WTC11 (cell line): ENCODE results near the gene QRSL1. TPM values are rescaled to one million over a fixed set of nuclear protein-coding genes. Genes with fewer than 3 reads are reported as not detected.
A peak's percentile ranks its signal among the peaks of the same experiment; 100 is the strongest.

Source experiments
- ATAC-seq: fragments of 200-7000 bp; cut with Tn5 transposase; 2 replicates; pipeline ENCODE4 v1.10.0; 2021; ENCODE audit warnings: mild to moderate bottlenecking, moderate library complexity
- CTCF ChIA-PET: fragments of 300-600 bp; sonication (Branson Sonifier 250); formaldehyde crosslinking; loops from one replicate; lab custom pipeline; 2021; ENCODE audit warnings: antibody characterized with exemption; lab: Charles Lee
- POLR2A ChIA-PET: fragments of 350-600 bp; sonication (Branson Sonifier 250); formaldehyde crosslinking; loops from one replicate; lab custom pipeline; 2021; ENCODE audit warnings: antibody characterized with exemption; lab: Charles Lee
- DNase-seq: peaks from one replicate; pipeline ENCODE4 v3.0.0; 2021; ENCODE audit warnings: low spot score
- H3K27ac Mint-ChIP-seq: 2 replicates; pipeline ENCODE4 v1.8.0; 2021; ENCODE audit warnings: mixed read lengths
- H3K27me3 Mint-ChIP-seq: 2 replicates; pipeline ENCODE4 v1.8.0; 2021; ENCODE audit warnings: low read depth, mild to moderate bottlenecking, moderate library complexity, mixed read lengths
- H3K36me3 Mint-ChIP-seq: 2 replicates; pipeline ENCODE4 v1.8.0; 2021; ENCODE audit warnings: mixed read lengths
- H3K4me1 Mint-ChIP-seq: 2 replicates; pipeline ENCODE4 v1.8.0; 2022; ENCODE audit warnings: mixed read lengths
- H3K4me3 Mint-ChIP-seq: 2 replicates; pipeline ENCODE4 v1.8.0; 2021; ENCODE audit warnings: mild to moderate bottlenecking, moderate library complexity, mixed read lengths
- H3K9me3 Mint-ChIP-seq: 2 replicates; pipeline ENCODE4 v1.8.0; 2021; ENCODE audit warnings: mixed read lengths
- E2F5 ChIP-seq: sonication (generic); formaldehyde crosslinking; IDR thresholded peaks from 2 replicates; pipeline ENCODE4 v1.8.1; 2022; ENCODE audit warnings: mild to moderate bottlenecking, moderate library complexity, missing genetic modification reagents
- GABPB1 ChIP-seq: sonication (generic); formaldehyde crosslinking; IDR thresholded peaks from 2 replicates; pipeline ENCODE4 v1.8.1; 2023; ENCODE audit warnings: mild to moderate bottlenecking, missing genetic modification reagents
- HMGXB4 ChIP-seq: sonication (generic); formaldehyde crosslinking; IDR thresholded peaks from 2 replicates; pipeline ENCODE4 v1.8.1; 2023; ENCODE audit warnings: mild to moderate bottlenecking, moderate library complexity, missing genetic modification reagents
- JUN ChIP-seq: sonication (generic); formaldehyde crosslinking; IDR thresholded peaks from 2 replicates; pipeline ENCODE4 v1.8.0; 2023; ENCODE audit warnings: mild to moderate bottlenecking, missing genetic modification reagents
- NR1H2 ChIP-seq: sonication (generic); formaldehyde crosslinking; IDR thresholded peaks from 2 replicates; pipeline ENCODE4 v1.9.0; 2021; ENCODE audit warnings: mild to moderate bottlenecking, moderate library complexity, missing genetic modification reagents
- OVOL2 ChIP-seq: fragments of 250-450 bp; sonication (Bioruptor Pico); IDR thresholded peaks from 2 replicates; pipeline ENCODE4 v1.9.0; 2021; ENCODE audit warnings: mild to moderate bottlenecking, borderline replicate concordance
- RELA ChIP-seq: sonication (generic); formaldehyde crosslinking; IDR thresholded peaks from 2 replicates; pipeline ENCODE4 v1.8.1; 2022; ENCODE audit warnings: missing genetic modification reagents, mild to moderate bottlenecking, borderline replicate concordance
- TP53 ChIP-seq: sonication (generic); formaldehyde crosslinking; IDR thresholded peaks from 2 replicates; pipeline ENCODE4 v1.8.1; 2023; ENCODE audit warnings: mild to moderate bottlenecking, missing genetic modification reagents
- ZBTB21 ChIP-seq: sonication (generic); formaldehyde crosslinking; IDR thresholded peaks from 2 replicates; pipeline ENCODE4 v1.8.1; 2023; ENCODE audit warnings: mild to moderate bottlenecking, missing genetic modification reagents, borderline replicate concordance
- ZNF263 ChIP-seq: sonication (generic); formaldehyde crosslinking; IDR thresholded peaks from 2 replicates; pipeline ENCODE4 v1.8.1; 2022; ENCODE audit warnings: low read depth, mild to moderate bottlenecking, moderate library complexity, missing genetic modification reagents
- total RNA-seq: library from RNA; stranded (reverse); gene quantifications from 3 replicates; pipeline ENCODE4 v1.2.3, GENCODE V29; 2021
- TF ChIP-seq, protein P1 (sequence below): sonication (generic); formaldehyde crosslinking; IDR thresholded peaks from 2 replicates; pipeline ENCODE4 v1.8.1; 2022; ENCODE audit warnings: low read depth, missing genetic modification reagents, borderline replicate concordance
- TF ChIP-seq, protein P2 (sequence below): fragments of 250-450 bp; sonication (Bioruptor Pico); conservative IDR thresholded peaks from 2 replicates; pipeline ENCODE4 v1.9.0; 2021; ENCODE audit warnings: mild to moderate bottlenecking
- TF ChIP-seq, protein P3 (sequence below): sonication (generic); formaldehyde crosslinking; IDR thresholded peaks from 2 replicates; pipeline ENCODE4 v1.8.0; 2023; ENCODE audit warnings: mild to moderate bottlenecking, missing genetic modification reagents
- TF ChIP-seq, protein P4 (sequence below): sonication (generic); formaldehyde crosslinking; IDR thresholded peaks from 2 replicates; pipeline ENCODE4 v1.8.0; 2022; ENCODE audit warnings: mild to moderate bottlenecking, missing genetic modification reagents

QRSL1 gene
- total RNA-seq, 1 experiment from 2014 or later: 17.7 TPM

GRCh38 chr6:106702451-106703110 is 73.2 kb downstream of the QRSL1 start:
- Mint-ChIP-seq H3K4me1 (peaks cover 20% of the 10 kb centered on the region), H3K36me3 (peaks cover 32% of the 10 kb centered on the region), H3K27me3 (no peaks in the 10 kb centered on the region), H3K4me3 (no peak overlapping the region), H3K9me3 (peaks cover 31% of the 10 kb centered on the region), H3K27ac (no peak overlapping the region)
- TF ChIP-seq, protein P1, sequence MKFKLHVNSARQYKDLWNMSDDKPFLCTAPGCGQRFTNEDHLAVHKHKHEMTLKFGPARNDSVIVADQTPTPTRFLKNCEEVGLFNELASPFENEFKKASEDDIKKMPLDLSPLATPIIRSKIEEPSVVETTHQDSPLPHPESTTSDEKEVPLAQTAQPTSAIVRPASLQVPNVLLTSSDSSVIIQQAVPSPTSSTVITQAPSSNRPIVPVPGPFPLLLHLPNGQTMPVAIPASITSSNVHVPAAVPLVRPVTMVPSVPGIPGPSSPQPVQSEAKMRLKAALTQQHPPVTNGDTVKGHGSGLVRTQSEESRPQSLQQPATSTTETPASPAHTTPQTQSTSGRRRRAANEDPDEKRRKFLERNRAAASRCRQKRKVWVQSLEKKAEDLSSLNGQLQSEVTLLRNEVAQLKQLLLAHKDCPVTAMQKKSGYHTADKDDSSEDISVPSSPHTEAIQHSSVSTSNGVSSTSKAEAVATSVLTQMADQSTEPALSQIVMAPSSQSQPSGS: no peak
- TF ChIP-seq GABPB1 (CRISPR knock-in tag): peak; percentile 42; the same call in 1 of the 2 replicates
- ATAC-seq (no peak), DNase-seq (no peak)
- ChIA-PET CTCF (no interaction called here), POLR2A (no interaction called here)

- POLR2A ChIA-PET: no interaction called here
Measured at GRCh38 chr6:106704327-106704726, 74.9 kb downstream of the QRSL1 start.

More at GRCh38 chr6:106704327-106704726, 74.9 kb downstream of the QRSL1 start:
- no peak overlapping the region for H3K27ac Mint-ChIP-seq
- H3K4me3 Mint-ChIP-seq: no peak overlapping the region
- H3K4me1 Mint-ChIP-seq: peaks cover 20% of the 10 kb centered on the region
- ATAC-seq (no peak), DNase-seq (no peak)
- TF ChIP-seq TP53 (CRISPR knock-in tag): no peak
- TF ChIP-seq ZNF263 (CRISPR knock-in tag): no peak
- TF ChIP-seq, protein P2, sequence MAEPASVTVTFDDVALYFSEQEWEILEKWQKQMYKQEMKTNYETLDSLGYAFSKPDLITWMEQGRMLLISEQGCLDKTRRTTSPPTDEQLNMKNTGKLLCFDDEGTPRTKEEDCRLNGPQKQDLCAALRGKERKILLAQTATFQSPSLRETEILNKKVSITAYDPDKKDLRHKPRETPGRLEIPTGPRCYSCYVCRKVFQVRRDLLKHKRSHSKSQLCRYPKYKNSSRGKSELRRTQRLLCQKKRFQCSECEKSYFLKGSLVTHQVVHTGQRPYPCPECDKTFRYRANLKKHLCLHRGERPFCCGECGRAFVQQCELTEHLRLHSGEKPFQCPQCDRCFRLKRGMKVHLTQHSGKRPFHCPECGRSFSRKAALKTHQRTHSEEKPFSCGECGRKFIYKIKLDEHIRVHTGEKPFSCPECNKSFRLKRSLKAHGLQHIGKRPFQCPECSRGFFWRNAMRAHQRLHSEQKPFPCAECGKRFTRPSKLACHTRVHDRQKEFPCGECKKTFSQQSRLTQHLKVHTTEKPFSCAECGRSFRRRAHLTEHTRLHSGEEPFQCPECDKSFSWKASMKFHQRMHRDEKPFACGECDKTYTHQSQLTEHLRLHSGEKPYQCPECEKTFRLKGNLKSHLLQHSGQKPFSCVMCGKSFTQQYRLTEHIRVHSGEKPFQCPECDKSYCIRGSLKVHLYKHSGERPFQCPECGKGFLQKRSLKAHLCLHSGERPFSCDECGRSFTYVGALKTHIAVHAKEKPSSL: no peak
- TF ChIP-seq, protein P3, sequence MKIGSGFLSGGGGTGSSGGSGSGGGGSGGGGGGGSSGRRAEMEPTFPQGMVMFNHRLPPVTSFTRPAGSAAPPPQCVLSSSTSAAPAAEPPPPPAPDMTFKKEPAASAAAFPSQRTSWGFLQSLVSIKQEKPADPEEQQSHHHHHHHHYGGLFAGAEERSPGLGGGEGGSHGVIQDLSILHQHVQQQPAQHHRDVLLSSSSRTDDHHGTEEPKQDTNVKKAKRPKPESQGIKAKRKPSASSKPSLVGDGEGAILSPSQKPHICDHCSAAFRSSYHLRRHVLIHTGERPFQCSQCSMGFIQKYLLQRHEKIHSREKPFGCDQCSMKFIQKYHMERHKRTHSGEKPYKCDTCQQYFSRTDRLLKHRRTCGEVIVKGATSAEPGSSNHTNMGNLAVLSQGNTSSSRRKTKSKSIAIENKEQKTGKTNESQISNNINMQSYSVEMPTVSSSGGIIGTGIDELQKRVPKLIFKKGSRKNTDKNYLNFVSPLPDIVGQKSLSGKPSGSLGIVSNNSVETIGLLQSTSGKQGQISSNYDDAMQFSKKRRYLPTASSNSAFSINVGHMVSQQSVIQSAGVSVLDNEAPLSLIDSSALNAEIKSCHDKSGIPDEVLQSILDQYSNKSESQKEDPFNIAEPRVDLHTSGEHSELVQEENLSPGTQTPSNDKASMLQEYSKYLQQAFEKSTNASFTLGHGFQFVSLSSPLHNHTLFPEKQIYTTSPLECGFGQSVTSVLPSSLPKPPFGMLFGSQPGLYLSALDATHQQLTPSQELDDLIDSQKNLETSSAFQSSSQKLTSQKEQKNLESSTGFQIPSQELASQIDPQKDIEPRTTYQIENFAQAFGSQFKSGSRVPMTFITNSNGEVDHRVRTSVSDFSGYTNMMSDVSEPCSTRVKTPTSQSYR (CRISPR knock-in tag): no peak
- no peak for TF ChIP-seq OVOL2 (CRISPR knock-in tag)
- no peak for TF ChIP-seq HMGXB4 (CRISPR knock-in tag)
- no peak for TF ChIP-seq GABPB1 (CRISPR knock-in tag)
- no peak for TF ChIP-seq ZBTB21
- no peak for TF ChIP-seq E2F5 (CRISPR knock-in tag)
- no peak for TF ChIP-seq NR1H2 (CRISPR knock-in tag)
- TF ChIP-seq JUN (CRISPR knock-in tag): no peak
- TF ChIP-seq RELA: no peak
- TF ChIP-seq, protein P4, sequence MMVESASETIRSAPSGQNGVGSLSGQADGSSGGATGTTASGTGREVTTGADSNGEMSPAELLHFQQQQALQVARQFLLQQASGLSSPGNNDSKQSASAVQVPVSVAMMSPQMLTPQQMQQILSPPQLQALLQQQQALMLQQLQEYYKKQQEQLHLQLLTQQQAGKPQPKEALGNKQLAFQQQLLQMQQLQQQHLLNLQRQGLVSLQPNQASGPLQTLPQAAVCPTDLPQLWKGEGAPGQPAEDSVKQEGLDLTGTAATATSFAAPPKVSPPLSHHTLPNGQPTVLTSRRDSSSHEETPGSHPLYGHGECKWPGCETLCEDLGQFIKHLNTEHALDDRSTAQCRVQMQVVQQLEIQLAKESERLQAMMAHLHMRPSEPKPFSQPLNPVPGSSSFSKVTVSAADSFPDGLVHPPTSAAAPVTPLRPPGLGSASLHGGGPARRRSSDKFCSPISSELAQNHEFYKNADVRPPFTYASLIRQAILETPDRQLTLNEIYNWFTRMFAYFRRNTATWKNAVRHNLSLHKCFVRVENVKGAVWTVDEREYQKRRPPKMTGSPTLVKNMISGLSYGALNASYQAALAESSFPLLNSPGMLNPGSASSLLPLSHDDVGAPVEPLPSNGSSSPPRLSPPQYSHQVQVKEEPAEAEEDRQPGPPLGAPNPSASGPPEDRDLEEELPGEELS (CRISPR knock-in tag): no peak
- H3K36me3 Mint-ChIP-seq: peaks cover 36% of the 10 kb centered on the region
- CTCF ChIA-PET: no interaction called here
- peaks cover 39% of the 10 kb centered on the region for H3K9me3 Mint-ChIP-seq
- H3K27me3 Mint-ChIP-seq: no peaks in the 10 kb centered on the region
